Stimulated activated memory B cell treated with anti-CD40 and anti-IgM and Interleukin-4, amounts not matched to agents 10 μg/mL and 1 μg/mL and 100 μg/mL, for 72 hours (primary cell): Measurements from ENCODE around the gene SERPING1.
A peak's percentile ranks its signal among the peaks of the same experiment; 100 is the strongest.

Experiments used
- ATAC-seq: fragments of 150-1000 bp; cut with Tn5 transposase; 2 replicates; pipeline ENCODE4 v1.10.0; 2021
- H3K27ac Mint-ChIP-seq: one replicate; pipeline ENCODE4 v1.8.0; 2022; ENCODE audit warnings: mild to moderate bottlenecking, mixed read lengths
- H3K27me3 Mint-ChIP-seq: one replicate; pipeline ENCODE4 v1.8.0; 2022; ENCODE audit warnings: mixed read lengths
- H3K36me3 Mint-ChIP-seq: one replicate; pipeline ENCODE4 v1.8.0; 2022; ENCODE audit warnings: mixed read lengths
- H3K4me1 Mint-ChIP-seq: one replicate; pipeline ENCODE4 v1.8.0; 2022; ENCODE audit warnings: mixed read lengths
- H3K4me3 Mint-ChIP-seq: one replicate; pipeline ENCODE4 v1.8.0; 2022; ENCODE audit warnings: mild to moderate bottlenecking, moderate library complexity, mixed read lengths
- H3K9me3 Mint-ChIP-seq: one replicate; pipeline ENCODE4 v1.8.0; 2022; ENCODE audit warnings: mixed read lengths

Gene SERPING1

GRCh38 chr11:57640068-57640800 is 42.7 kb downstream of the SERPING1 start:
- ATAC-seq = no peak
- no peak overlapping the region for H3K4me3 Mint-ChIP-seq
- no peak overlapping the region for H3K27ac Mint-ChIP-seq
- H3K4me1 Mint-ChIP-seq = peaks cover 34% of the 10 kb centered on the region
- no peaks in the 10 kb centered on the region for H3K9me3 Mint-ChIP-seq
- H3K36me3 Mint-ChIP-seq = no peaks in the 10 kb centered on the region
- H3K27me3 Mint-ChIP-seq = peaks cover 63% of the 10 kb centered on the region

DNA sequence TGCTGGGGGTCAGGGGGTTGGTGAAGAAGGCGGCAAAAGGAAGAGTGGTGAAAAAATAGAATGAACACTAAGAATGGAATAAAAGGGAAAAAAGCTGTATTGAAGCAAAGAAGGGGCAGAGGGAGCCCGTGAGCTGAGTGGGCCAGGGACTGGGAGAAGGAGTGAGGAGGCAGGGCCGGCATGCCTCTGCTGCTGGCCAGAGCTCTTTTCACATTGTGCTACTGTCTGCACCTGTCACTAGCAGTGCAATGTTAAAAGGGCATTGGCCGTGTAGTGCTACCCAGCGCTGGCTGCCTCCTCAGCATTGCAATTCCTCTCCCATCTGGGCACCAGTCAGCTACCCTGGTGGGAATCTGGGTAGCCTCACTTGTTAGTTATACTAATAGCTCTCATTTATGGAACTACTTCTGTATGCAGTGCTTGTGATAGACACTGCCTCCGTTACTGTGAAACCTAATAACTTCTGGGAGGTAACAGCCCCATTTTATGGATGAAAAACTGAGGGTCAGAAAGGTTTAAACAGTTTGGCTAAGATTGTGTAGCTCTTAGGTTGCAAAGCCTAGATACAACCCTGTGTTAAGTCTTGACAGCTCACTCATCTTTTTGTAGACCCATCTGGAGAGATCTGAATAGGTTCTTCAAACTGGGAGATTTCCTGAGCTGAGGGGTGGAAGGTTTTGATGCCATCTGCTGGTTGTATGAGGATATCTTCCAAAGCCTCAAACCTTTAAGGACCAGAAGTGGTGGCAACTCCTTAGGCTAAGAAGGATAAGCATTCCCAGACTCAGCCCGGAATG is 43.7 kb downstream of the SERPING1 start:
- Mint-ChIP-seq H3K9me3 (no peaks in the 10 kb centered on the region), H3K27ac (no peak overlapping the region), H3K27me3 (peaks cover 72% of the 10 kb centered on the region), H3K36me3 (no peaks in the 10 kb centered on the region), H3K4me1 (peaks cover 42% of the 10 kb centered on the region), H3K4me3 (no peak overlapping the region)
- ATAC-seq = no peak

DNA sequence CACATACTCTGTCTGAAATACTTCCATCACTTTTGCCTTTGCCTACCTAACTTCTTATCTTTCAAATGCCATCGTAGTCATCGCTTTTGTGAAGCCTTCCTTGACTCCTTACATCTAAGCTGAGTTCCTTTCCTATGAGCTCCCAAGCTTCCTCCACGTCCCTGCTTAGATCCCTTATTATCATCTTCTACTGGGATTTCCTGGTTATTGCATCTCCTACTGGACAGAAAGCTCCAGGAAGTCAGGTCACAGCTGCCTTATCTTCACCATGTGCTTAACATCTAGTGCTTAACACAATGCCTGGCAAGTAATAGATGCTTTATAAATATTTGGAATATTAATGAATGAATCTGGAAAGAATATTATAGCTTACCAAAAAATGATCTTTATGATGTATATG is 46.3 kb downstream of the SERPING1 start:
- no peak for ATAC-seq
- H3K36me3 Mint-ChIP-seq = no peaks in the 10 kb centered on the region
- no peak overlapping the region for H3K27ac Mint-ChIP-seq
- H3K27me3 Mint-ChIP-seq = peaks cover 72% of the 10 kb centered on the region
- peaks cover 51% of the 10 kb centered on the region for H3K4me1 Mint-ChIP-seq
- H3K4me3 Mint-ChIP-seq = no peak overlapping the region
- no peaks in the 10 kb centered on the region for H3K9me3 Mint-ChIP-seq

DNA sequence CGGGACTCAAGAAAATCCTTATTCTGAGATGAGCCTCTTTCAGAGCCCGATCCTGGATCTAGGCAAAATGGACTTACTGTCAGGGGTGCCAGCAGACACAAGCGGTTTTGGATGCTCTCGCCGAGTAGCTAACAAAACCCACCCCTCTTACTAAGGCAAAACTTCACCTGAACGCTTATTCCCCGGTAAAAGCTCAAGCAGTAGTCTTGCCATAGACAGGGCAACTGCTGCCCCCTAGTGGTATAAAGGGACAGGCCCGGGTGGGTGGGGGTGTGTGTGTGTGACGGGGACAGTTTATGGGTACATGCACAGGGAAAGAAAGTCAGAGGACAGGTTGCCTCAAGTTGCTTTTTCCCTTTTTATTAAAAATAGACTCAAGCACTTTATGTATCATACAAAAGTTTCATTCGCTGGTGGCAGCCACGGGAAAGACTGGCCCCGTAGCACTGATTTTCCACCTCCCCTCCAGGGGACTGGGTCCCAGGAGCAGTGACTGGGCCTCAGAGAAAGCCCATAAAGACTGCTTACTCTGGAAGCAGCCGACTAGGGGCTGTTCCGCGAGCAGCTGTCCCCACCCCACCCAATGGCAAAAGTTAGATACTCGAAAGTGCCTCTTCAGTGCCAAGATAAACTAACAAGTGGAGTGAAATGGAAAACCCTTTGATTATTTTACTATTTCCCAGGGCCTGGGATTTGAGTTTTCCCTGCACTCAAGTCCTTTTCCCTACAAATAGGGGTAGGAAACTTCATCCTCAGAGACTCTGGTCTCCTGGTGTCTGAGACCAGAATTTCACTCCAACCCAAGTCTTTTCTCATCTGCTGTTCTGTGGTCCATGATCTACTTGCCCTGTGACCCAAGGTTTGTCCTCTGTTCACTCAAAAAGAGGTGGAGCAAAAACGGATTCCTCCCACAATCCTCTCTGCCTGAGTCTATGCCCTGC is 47.5 kb downstream of the SERPING1 start:
- H3K27ac Mint-ChIP-seq = no peak overlapping the region

DNA sequence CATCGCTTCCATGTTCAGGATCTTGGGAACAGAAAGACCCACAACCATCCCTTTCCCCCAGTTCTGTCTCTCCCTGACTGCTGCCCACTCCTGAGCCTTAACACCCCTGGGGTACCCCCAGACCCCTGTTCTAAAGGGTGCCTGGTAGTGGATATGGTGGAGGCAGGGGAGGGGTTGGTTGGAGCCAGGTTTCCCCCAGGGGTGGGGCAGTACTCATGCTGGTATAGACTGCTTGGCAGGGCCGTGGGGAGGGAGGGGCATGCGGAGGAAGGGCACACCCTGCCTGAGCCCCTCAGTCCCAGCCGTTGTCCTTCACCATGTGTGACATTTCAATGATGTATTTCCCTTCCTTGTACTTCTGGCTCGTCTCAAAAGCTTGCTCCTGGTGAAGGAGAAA is 48.2 kb downstream of the SERPING1 start:
- peaks cover 79% of the 10 kb centered on the region for H3K27me3 Mint-ChIP-seq
- ATAC-seq = peak; percentile 31
- H3K4me1 Mint-ChIP-seq = peaks cover 57% of the 10 kb centered on the region
- no peak overlapping the region for H3K4me3 Mint-ChIP-seq
- no peaks in the 10 kb centered on the region for H3K36me3 Mint-ChIP-seq
- H3K27ac Mint-ChIP-seq = peak overlapping the region; percentile 57
- H3K9me3 Mint-ChIP-seq = no peaks in the 10 kb centered on the region

More for the DNA sequence above, 47.5 kb downstream of the SERPING1 start:
- Mint-ChIP-seq H3K4me1 (peaks cover 56% of the 10 kb centered on the region), H3K4me3 (no peak overlapping the region), H3K36me3 (no peaks in the 10 kb centered on the region), H3K27me3 (peaks cover 72% of the 10 kb centered on the region), H3K9me3 (no peaks in the 10 kb centered on the region)
- ATAC-seq = peak; percentile 79

GRCh38 chr11:57646194-57646798 is 48.8 kb downstream of the SERPING1 start:
- Mint-ChIP-seq H3K27ac (peak overlapping the region; percentile 57), H3K27me3 (peaks cover 85% of the 10 kb centered on the region), H3K4me1 (peaks cover 51% of the 10 kb centered on the region), H3K36me3 (no peaks in the 10 kb centered on the region), H3K4me3 (peak overlapping the region; percentile 33), H3K9me3 (no peaks in the 10 kb centered on the region)
- ATAC-seq = peak; percentile 61

GRCh38 chr11:57646799-57647303 is 49.4 kb downstream of the SERPING1 start:
- peak overlapping the region; percentile 57 for H3K27ac Mint-ChIP-seq

GRCh38 chr11:57647372-57647771 is 49.9 kb downstream of the SERPING1 start:
- ATAC-seq = no peak
- Mint-ChIP-seq H3K27ac (peak overlapping the region; percentile 57), H3K27me3 (peaks cover 86% of the 10 kb centered on the region), H3K4me3 (peak overlapping the region; percentile 44), H3K4me1 (peaks cover 50% of the 10 kb centered on the region), H3K36me3 (no peaks in the 10 kb centered on the region), H3K9me3 (no peaks in the 10 kb centered on the region)

More at GRCh38 chr11:57646799-57647303, 49.4 kb downstream of the SERPING1 start:
- Mint-ChIP-seq H3K27me3 (peaks cover 86% of the 10 kb centered on the region), H3K9me3 (no peaks in the 10 kb centered on the region), H3K4me3 (peak overlapping the region; percentile 44), H3K4me1 (peaks cover 50% of the 10 kb centered on the region), H3K36me3 (no peaks in the 10 kb centered on the region)
- ATAC-seq = no peak

DNA sequence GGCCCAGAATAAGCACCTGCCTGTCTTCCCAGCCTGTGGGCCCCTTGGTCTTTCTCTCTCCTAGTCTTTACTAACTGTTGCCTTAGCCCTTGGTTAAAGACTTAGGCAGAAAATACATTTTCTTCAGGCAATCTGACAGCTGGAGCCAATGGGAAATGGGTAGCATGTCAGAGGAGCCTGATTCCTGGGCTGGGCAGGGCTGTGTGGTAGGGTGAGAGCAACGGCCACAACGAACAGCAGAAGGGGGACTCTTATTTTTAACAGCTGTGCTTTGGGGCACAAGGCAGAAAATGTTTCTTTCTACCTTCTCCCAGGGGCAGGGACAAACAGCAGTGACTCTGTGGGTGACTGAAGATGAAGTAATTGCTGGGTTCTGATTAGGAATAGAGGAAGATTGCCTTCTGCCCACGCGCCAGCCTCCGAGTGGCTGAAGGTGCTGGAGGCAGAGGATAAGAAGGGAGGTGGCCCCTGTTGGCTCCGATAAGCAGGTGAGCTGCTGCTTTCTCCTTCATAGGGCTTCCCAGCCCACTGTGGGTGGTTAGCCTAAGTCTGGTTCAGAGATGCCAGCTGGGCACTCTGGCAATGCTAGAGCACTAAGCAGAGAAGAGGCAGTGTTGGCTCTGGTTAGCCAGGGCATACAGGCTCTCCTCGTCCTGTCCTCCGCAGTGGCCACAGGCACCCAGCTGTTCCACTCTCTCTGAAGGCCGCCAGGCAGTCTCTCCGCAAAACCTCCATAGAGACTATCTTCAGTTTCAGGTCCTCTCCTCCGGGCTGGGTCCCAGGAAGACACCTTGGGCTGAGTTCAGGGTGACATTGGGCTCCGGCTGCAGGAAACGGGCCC is 50.7 kb downstream of the SERPING1 start:
- H3K4me1 Mint-ChIP-seq = peaks cover 55% of the 10 kb centered on the region
- peak overlapping the region; percentile 57 for H3K27ac Mint-ChIP-seq
- no peaks in the 10 kb centered on the region for H3K9me3 Mint-ChIP-seq
- H3K4me3 Mint-ChIP-seq = peak overlapping the region; percentile 72
- H3K36me3 Mint-ChIP-seq = no peaks in the 10 kb centered on the region
- H3K27me3 Mint-ChIP-seq = peaks cover 80% of the 10 kb centered on the region
- ATAC-seq = no peak

DNA sequence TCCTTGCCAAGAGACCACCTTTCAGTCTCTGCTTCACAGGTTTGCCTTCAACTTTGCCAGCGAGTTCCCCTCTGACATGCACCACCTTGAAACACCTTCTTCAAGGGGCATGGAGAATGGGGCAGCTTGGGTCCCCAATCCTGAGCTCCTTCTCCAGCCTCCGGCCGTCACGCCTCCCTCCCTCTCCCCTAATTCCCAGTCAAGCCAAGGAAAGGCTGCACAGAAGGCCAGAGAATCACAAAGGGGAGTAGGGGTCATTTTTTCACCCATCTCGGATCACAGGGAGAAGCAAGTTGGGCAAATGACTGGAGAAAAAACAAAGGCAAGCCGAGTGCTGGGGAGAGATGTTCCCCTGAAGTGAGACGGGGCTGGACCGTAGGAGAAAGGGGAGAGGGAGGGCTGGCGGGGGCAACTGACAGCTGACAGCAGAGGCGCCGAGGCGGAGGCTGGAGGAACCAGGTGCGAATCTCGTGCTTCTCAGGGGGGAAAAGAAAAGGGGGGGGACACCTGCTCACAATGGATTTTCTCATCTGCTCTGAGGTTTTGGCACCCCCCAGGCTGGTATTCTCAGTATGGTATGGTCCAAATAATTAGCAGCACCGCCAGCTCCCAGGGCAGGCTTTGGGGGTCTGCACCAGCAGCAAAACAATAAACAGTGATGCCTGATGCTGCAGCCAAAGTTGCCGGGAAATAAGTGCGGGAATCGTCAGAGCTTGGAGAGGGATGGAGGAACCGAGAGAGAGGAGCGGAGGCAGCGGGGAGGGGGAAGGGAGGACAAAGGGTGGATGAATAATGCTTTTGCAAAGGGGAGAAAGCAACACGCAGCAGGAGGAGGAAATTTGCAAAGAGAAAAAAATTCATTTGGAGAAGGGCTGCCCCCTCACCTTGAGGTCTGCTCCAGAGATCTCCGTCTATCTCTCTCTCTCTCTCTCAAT is 51.6 kb downstream of the SERPING1 start:
- Mint-ChIP-seq H3K9me3 (no peaks in the 10 kb centered on the region), H3K4me3 (peak overlapping the region; percentile 72), H3K4me1 (peaks cover 57% of the 10 kb centered on the region), H3K27ac (no peak overlapping the region), H3K27me3 (peaks cover 71% of the 10 kb centered on the region), H3K36me3 (no peaks in the 10 kb centered on the region)
- no peak for ATAC-seq

- H3K27me3 Mint-ChIP-seq = peaks cover 62% of the 10 kb centered on the region
- H3K9me3 Mint-ChIP-seq = no peaks in the 10 kb centered on the region
- no peak for ATAC-seq
- H3K4me3 Mint-ChIP-seq = peak within 1 kb of the TSS; percentile 72
- no peaks in the 10 kb centered on the region for H3K36me3 Mint-ChIP-seq
- no peak within 1 kb of the TSS for H3K27ac Mint-ChIP-seq
- H3K4me1 Mint-ChIP-seq = peaks cover 57% of the 10 kb centered on the region
Observed at GRCh38 chr11:57649826-57650738, 52.6 kb downstream of the SERPING1 start, which contains the start of gene YPEL4. Gene YPEL4, minus strand, starts transcription at chr11:57649912. Its CDS starts 2,805 bp downstream, at chr11:57647107.

- no peak overlapping the region for H3K4me3 Mint-ChIP-seq
Observed at GRCh38 chr11:57650739-57651090, 53.2 kb downstream of the SERPING1 start.

More at GRCh38 chr11:57650739-57651090, 53.2 kb downstream of the SERPING1 start:
- ATAC-seq = no peak
- H3K36me3 Mint-ChIP-seq = no peaks in the 10 kb centered on the region
- H3K9me3 Mint-ChIP-seq = no peaks in the 10 kb centered on the region
- H3K27me3 Mint-ChIP-seq = peaks cover 56% of the 10 kb centered on the region
- H3K4me1 Mint-ChIP-seq = peaks cover 53% of the 10 kb centered on the region
- H3K27ac Mint-ChIP-seq = no peak overlapping the region
